MM.1S (cell line): ENCODE measurements around the gene CASTOR1.

Experiments
- DNase-seq: peaks from one replicate; pipeline ENCODE4 v3.0.0-alpha.2; 2015
- H2AFZ ChIP-seq: fragments of 300-600 bp; sonication (generic); 2 replicates; pipeline ENCODE4 v1.6.0; 2016; ENCODE audit warnings: antibody characterized with exemption, low read length
- H3F3A ChIP-seq: fragments of 300-600 bp; sonication (generic); 2 replicates; pipeline ENCODE4 v1.6.1; 2016; ENCODE audit warnings: mild to moderate bottlenecking, antibody characterized with exemption, low read length, moderate library complexity, mixed read lengths; ENCODE audit not compliant: insufficient read depth
- H3K27ac ChIP-seq: fragments of 300-600 bp; sonication (generic); 2 replicates; pipeline ENCODE4 v1.5.1; 2016; ENCODE audit warnings: mild to moderate bottlenecking, low read length
- H3K27me3 ChIP-seq: fragments of 300-600 bp; sonication (generic); replicated peaks from 2 replicates; pipeline ENCODE4 v1.6.0; 2016; ENCODE audit warnings: low read length; ENCODE audit not compliant: insufficient read depth
- H3K36me3 ChIP-seq: fragments of 300-600 bp; sonication (generic); replicated peaks from 2 replicates; pipeline ENCODE4 v1.6.1; 2016; ENCODE audit warnings: mild to moderate bottlenecking, low read length, mixed read lengths; ENCODE audit not compliant: insufficient read depth
- H3K4me1 ChIP-seq: fragments of 300-600 bp; sonication (generic); 2 replicates; pipeline ENCODE4 v1.6.1; 2016; ENCODE audit warnings: low read length, mixed read lengths
- H3K4me2 ChIP-seq: fragments of 300-600 bp; sonication (generic); 2 replicates; pipeline ENCODE4 v1.6.0; 2016; ENCODE audit warnings: low read depth, low read length
- H3K4me3 ChIP-seq: fragments of 300-600 bp; sonication (generic); 2 replicates; pipeline ENCODE4 v1.5.1; 2016; ENCODE audit warnings: low read length, mixed read lengths
- H3K79me2 ChIP-seq: fragments of 300-600 bp; sonication (generic); 2 replicates; pipeline ENCODE4 v1.6.1; 2016; ENCODE audit warnings: mixed run types, low read length, mixed read lengths
- H3K9ac ChIP-seq: fragments of 300-600 bp; sonication (generic); 2 replicates; pipeline ENCODE4 v1.6.1; 2016; ENCODE audit warnings: low read length, mixed read lengths
- H3K9me2 ChIP-seq: fragments of 300-600 bp; sonication (generic); replicated peaks from 2 replicates; pipeline ENCODE4 v1.6.1; 2016; ENCODE audit warnings: mild to moderate bottlenecking, low read length, mixed read lengths; ENCODE audit not compliant: insufficient read depth
- H3K9me3 ChIP-seq: fragments of 300-600 bp; sonication (generic); replicated peaks from 2 replicates; pipeline ENCODE4 v1.6.1; 2016; ENCODE audit warnings: mild to moderate bottlenecking, low read length, mixed read lengths; ENCODE audit not compliant: insufficient read depth
- H4K20me1 ChIP-seq: fragments of 300-600 bp; sonication (generic); 2 replicates; pipeline ENCODE4 v1.6.1; 2016; ENCODE audit warnings: mild to moderate bottlenecking, low read length, moderate library complexity, mixed read lengths; ENCODE audit not compliant: insufficient read depth
- CTCF ChIP-seq: fragments of 300-600 bp; sonication (generic); IDR thresholded peaks from 2 replicates; pipeline ENCODE4 v1.5.1; 2016; ENCODE audit warnings: antibody characterized with exemption, low read length, mixed read lengths
- EZH2 ChIP-seq: fragments of 300-600 bp; sonication (generic); optimal IDR thresholded peaks from 2 replicates; pipeline ENCODE3; 2017; ENCODE audit warnings: low read depth, mild to moderate bottlenecking, antibody characterized with exemption, low read length, mixed read lengths
- EZH2phosphoT487 ChIP-seq: fragments of 300-600 bp; sonication (generic); IDR thresholded peaks from 2 replicates; pipeline ENCODE4 v1.6.1; 2018; ENCODE audit warnings: antibody characterized with exemption, low read length

The CASTOR1 gene

GRCh38 chr22:30296324-30296723, 7.0 kb upstream of the CASTOR1 start:
- no peak overlapping the region for H3K9ac ChIP-seq
- no peak overlapping the region for H3K4me2 ChIP-seq
- no peaks in the 10 kb centered on the region for H3K9me2 ChIP-seq
- H2AFZ ChIP-seq = no peak overlapping the region
- no peaks in the 10 kb centered on the region for H3K79me2 ChIP-seq
- H3K27me3 ChIP-seq = no peaks in the 10 kb centered on the region
- DNase-seq = no peak
- no peak overlapping the region for H3K4me3 ChIP-seq
- no peak overlapping the region for H3K27ac ChIP-seq
- no peaks in the 10 kb centered on the region for H3K36me3 ChIP-seq
- no peaks in the 10 kb centered on the region for H3K4me1 ChIP-seq
- no peak for TF ChIP-seq EZH2
- TF ChIP-seq EZH2phosphoT487 = no peak
- no peak for TF ChIP-seq CTCF
- H4K20me1 ChIP-seq = no peaks in the 10 kb centered on the region
- H3K9me3 ChIP-seq = no peaks in the 10 kb centered on the region
- H3F3A ChIP-seq = no peaks in the 10 kb centered on the region

GRCh38 chr22:30295576-30295975, 6.3 kb upstream of the CASTOR1 start:
- Histone ChIP-seq H3F3A (0 out of 2 replicates have a peak, but pooled peaks cover 2% of the 10 kb centered on the region), H2AFZ (no peak overlapping the region), H3K4me2 (no peak overlapping the region), H3K79me2 (no peaks in the 10 kb centered on the region), H3K9me3 (no peaks in the 10 kb centered on the region), H4K20me1 (no peaks in the 10 kb centered on the region), H3K4me3 (no peak overlapping the region), H3K27ac (no peak overlapping the region), H3K36me3 (no peaks in the 10 kb centered on the region), H3K9me2 (no peaks in the 10 kb centered on the region), H3K4me1 (peaks cover 2% of the 10 kb centered on the region; the same call in 1 of the 2 replicates), H3K9ac (no peak overlapping the region), H3K27me3 (no peaks in the 10 kb centered on the region)
- TF ChIP-seq CTCF = no peak
- TF ChIP-seq EZH2 = no peak
- no peak for TF ChIP-seq EZH2phosphoT487
- DNase-seq = no peak

GRCh38 chr22:30294830-30295229, 5.5 kb upstream of the CASTOR1 start:
- H3K4me2 ChIP-seq = no peak overlapping the region
- no peaks in the 10 kb centered on the region for H4K20me1 ChIP-seq
- DNase-seq = no peak
- H3K27ac ChIP-seq = no peak overlapping the region
- no peaks in the 10 kb centered on the region for H3K9me3 ChIP-seq
- no peaks in the 10 kb centered on the region for H3K36me3 ChIP-seq
- H3F3A ChIP-seq = peaks cover 8% of the 10 kb centered on the region
- H2AFZ ChIP-seq = no peak overlapping the region
- no peaks in the 10 kb centered on the region for H3K79me2 ChIP-seq
- TF ChIP-seq CTCF (no peak), EZH2phosphoT487 (no peak), EZH2 (no peak)
- no peaks in the 10 kb centered on the region for H3K9me2 ChIP-seq
- H3K4me3 ChIP-seq = no peak overlapping the region
- no peaks in the 10 kb centered on the region for H3K27me3 ChIP-seq
- H3K4me1 ChIP-seq = peaks cover 8% of the 10 kb centered on the region; the same call in 1 of the 2 replicates
- no peak overlapping the region for H3K9ac ChIP-seq

GRCh38 chr22:30294066-30294465, 4.8 kb upstream of the CASTOR1 start:
- Histone ChIP-seq H3K36me3 (no peaks in the 10 kb centered on the region), H3K9ac (no peak overlapping the region), H3K27me3 (no peaks in the 10 kb centered on the region), H3K79me2 (no peaks in the 10 kb centered on the region), H4K20me1 (no peaks in the 10 kb centered on the region), H3K9me3 (no peaks in the 10 kb centered on the region), H3F3A (peaks cover 12% of the 10 kb centered on the region), H3K4me3 (no peak overlapping the region), H3K4me1 (peaks cover 9% of the 10 kb centered on the region; the same call in 1 of the 2 replicates), H3K4me2 (no peak overlapping the region), H3K27ac (no peak overlapping the region), H2AFZ (no peak overlapping the region), H3K9me2 (no peaks in the 10 kb centered on the region)
- DNase-seq = no peak
- no peak for TF ChIP-seq EZH2
- no peak for TF ChIP-seq CTCF
- no peak for TF ChIP-seq EZH2phosphoT487
